Activated CD4-positive, alpha-beta memory T cell treated with anti-CD3 and anti-CD28 coated beads for 36 hours (primary cell): ENCODE results near the gene AHRR. TPM values are rescaled to one million over a fixed set of nuclear protein-coding genes. Genes with fewer than 3 reads are reported as not detected.

ENCODE experiments used
- CTCF ChIA-PET: fragments of 350-600 bp; sonication (Branson Sonifier 250); formaldehyde crosslinking; loops from one replicate; lab custom pipeline; 2021; ENCODE audit warnings: antibody characterized with exemption, inconsistent platforms; lab: Charles Lee
- POLR2A ChIA-PET: fragments of 350-600 bp; sonication (Branson Sonifier 250); formaldehyde crosslinking; loops from one replicate; lab custom pipeline; 2021; ENCODE audit warnings: antibody characterized with exemption; lab: Charles Lee
- DNase-seq: peaks from one replicate; pipeline ENCODE4 v3.0.0-alpha.2; 2020
- H3K27ac Mint-ChIP-seq: one replicate; pipeline ENCODE4 v1.8.0; 2021; ENCODE audit warnings: mixed read lengths
- H3K27me3 Mint-ChIP-seq: one replicate; pipeline ENCODE4 v1.8.0; 2021; ENCODE audit warnings: mixed read lengths
- H3K36me3 Mint-ChIP-seq: one replicate; pipeline ENCODE4 v1.8.0; 2021; ENCODE audit warnings: mixed read lengths
- H3K4me1 Mint-ChIP-seq: one replicate; pipeline ENCODE4 v1.8.0; 2021; ENCODE audit warnings: low read depth, mixed read lengths
- H3K4me3 Mint-ChIP-seq: one replicate; pipeline ENCODE4 v1.8.0; 2021; ENCODE audit warnings: mild to moderate bottlenecking, mixed read lengths
- H3K9me3 Mint-ChIP-seq: one replicate; pipeline ENCODE4 v1.8.0; 2021; ENCODE audit warnings: mixed read lengths
- intact Hi-C: fragments of 100-400 bp; cut with micrococcal nuclease; formaldehyde crosslinking; loops from one replicate; pipeline ENCODE4 v1.15.1; 2023
- total RNA-seq, 2 experiments: library from RNA; stranded (reverse); gene quantifications; one replicate each; pipeline ENCODE4 v1.2.3, GENCODE V29; 2021

AHRR gene
- total RNA-seq, 2 experiments from 2014 or later: 16.7 to 16.8 TPM

DNA sequence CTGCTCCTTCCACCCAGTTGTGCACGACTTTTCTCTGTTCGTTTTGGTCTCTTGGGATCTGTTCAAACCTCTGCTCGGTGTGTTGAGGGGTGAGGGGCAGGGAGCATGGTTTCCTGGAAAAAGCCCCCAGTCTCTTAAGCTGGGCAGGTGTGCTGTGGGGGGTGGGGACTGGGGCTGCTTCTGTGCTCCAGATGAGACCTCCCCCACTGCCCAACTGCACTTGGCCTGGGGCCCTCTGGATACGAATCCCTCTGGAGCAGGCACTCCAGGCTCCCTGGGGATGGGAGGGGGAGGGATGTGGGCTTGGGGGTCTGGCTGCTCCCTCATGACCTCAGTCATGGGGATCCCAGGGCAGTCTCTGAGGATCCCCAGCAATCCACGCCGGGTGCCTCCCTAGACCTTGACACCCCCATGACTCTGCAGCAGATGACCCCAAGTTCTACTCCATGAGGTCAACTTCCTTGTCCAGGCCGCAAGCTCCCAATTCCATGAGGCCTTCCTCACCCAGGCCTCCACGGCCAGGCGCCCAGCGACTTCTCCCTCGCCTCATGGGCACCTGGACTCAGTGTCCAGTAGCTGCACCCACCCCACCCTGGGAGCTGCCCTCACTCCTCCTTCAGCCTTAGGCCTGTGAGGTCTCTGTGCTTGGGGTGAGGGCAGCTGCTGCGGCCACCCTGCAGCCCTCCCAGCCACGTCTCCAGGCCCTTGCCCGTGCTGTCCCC, 5.9 kb upstream of the AHRR start:
- Mint-ChIP-seq H3K27ac (no peak overlapping the region), H3K36me3 (peaks cover 9% of the 10 kb centered on the region), H3K4me1 (peaks cover 6% of the 10 kb centered on the region), H3K27me3 (peaks cover 9% of the 10 kb centered on the region), H3K4me3 (no peak overlapping the region), H3K9me3 (no peaks in the 10 kb centered on the region)
- POLR2A ChIA-PET: interaction anchor here (1.4 kb wide), 1 partner anchor 156 kb away, joined by 4 read pairs; no protein-coding TSS in a partner anchor
- no peak for DNase-seq
- intact Hi-C loops: loop anchor here (2.0 kb wide), 1 partner anchor 117 kb away; no protein-coding TSS in a partner anchor
- CTCF ChIA-PET: interaction anchor here (1.3 to 2.3 kb wide), 5 partner anchors 29 to 116 kb away, joined by 3 to 24 read pairs (median 7); no protein-coding TSS in a partner anchor

DNA sequence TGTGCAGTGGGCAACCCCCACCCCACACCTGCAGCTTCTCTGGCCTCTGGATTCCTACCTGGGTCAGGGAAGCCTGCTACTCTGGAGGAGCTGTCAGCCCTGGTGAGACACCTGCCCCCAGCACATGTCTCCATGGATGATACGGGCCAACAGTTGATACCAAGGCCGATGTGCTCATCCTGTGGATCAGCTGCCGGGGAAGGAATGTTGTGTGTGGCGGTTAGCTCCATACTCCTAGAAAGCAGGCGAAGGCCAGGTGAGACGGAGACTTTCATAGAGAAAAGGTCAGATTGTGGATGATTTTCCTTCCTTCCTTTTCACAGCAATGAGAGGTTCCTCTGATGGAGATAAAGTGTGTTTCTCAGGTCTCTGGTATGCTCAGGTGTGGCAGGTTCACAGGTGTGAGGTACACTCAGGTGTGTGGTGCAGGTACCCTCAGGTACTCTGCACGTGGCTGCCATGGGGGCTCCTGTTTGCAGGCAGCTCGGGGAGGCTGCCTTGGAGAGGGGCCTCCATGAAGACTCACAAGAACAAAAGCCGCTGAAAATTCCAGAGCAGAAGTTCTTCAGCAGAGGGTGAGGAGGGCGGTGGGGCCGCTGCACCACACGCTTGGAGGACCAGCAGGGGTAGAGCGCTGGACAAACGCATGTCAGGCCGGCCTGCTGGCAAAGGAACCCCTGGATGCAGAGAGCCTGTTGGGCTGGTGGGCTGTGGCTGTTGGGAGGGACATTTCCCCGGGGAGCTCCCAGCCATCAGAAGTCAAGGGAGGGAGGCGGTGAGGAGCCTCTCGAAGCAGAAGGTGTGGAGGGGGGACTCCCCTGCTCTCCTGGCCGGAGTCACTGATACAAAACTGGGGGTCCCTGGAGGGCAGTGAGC, 5.1 kb upstream of the AHRR start:
- DNase-seq: no peak
- peaks cover 7% of the 10 kb centered on the region for H3K4me1 Mint-ChIP-seq
- intact Hi-C loops: loop anchor here (2.0 kb wide), 1 partner anchor 116 kb away; no protein-coding TSS in a partner anchor
- peaks cover 11% of the 10 kb centered on the region for H3K27me3 Mint-ChIP-seq
- H3K4me3 Mint-ChIP-seq: no peak overlapping the region
- ChIA-PET CTCF (interaction anchor here (0.7 to 2.3 kb wide), 19 partner anchors 16 to 296 kb away, joined by 3 to 24 read pairs (median 4); partner anchors contain the start of gene EXOC3), POLR2A (interaction anchor here (0.8 to 1.4 kb wide), 2 partner anchors 112 to 155 kb away, joined by 3 to 4 read pairs; no protein-coding TSS in a partner anchor)
- no peaks in the 10 kb centered on the region for H3K9me3 Mint-ChIP-seq
- no peak overlapping the region for H3K27ac Mint-ChIP-seq
- H3K36me3 Mint-ChIP-seq: peaks cover 9% of the 10 kb centered on the region

DNA sequence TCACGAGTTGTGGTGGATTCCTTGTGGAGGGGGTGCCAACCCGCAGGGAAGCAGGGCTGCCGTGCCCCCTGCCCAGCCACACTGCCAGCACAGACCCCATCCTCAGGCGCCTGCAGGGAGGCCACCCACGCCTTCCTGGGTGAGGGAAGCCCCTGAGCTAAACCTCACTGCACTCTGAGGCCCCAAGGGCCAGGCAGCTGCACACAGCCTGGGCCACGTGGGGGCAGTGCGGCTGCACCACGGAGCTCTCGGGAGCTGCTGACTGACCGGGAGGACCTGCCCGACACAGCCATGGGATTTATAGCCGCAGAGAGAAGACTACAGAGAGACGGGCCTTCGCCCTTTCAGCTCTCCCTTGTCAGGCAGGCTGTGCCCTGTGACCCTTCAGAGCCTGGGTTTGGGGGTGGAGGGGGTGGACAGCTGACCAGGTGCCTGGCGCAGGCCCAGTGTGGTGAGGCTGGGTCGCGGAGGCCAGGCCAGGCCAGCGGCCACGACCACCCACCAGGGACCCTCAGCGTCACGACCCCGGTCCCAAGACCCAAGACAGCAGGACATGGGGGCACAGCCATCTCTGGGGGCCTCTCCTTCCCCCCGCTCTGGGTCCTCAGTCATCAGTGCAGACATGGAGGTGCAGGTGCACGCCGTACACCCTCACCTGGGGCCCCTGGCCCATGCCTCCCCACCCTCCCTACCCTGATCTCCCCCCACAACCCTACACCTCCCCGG, 4.3 kb upstream of the AHRR start:
- Mint-ChIP-seq H3K9me3 (no peaks in the 10 kb centered on the region), H3K27ac (no peak overlapping the region), H3K27me3 (peaks cover 11% of the 10 kb centered on the region), H3K4me1 (peaks cover 7% of the 10 kb centered on the region), H3K4me3 (no peak overlapping the region), H3K36me3 (peaks cover 9% of the 10 kb centered on the region)
- intact Hi-C loops: loop anchor here (2.0 kb wide), 1 partner anchor 116 kb away; no protein-coding TSS in a partner anchor
- DNase-seq: peak; percentile 76
- ChIA-PET POLR2A (interaction anchor here (0.8 to 1.4 kb wide), 2 partner anchors 111 to 155 kb away, joined by 3 to 4 read pairs; no protein-coding TSS in a partner anchor), CTCF (interaction anchor here (0.7 to 2.3 kb wide), 20 partner anchors 13 to 296 kb away, joined by 3 to 24 read pairs (median 4); partner anchors contain the start of gene EXOC3)

GRCh38 chr5:318341-318897, 3.1 kb upstream of the AHRR start:
- Mint-ChIP-seq H3K4me1 (peaks cover 7% of the 10 kb centered on the region), H3K9me3 (no peaks in the 10 kb centered on the region), H3K27me3 (peaks cover 14% of the 10 kb centered on the region), H3K27ac (no peak overlapping the region), H3K36me3 (peaks cover 8% of the 10 kb centered on the region), H3K4me3 (no peak overlapping the region)
- no peak for DNase-seq
- ChIA-PET CTCF (no interaction called here), POLR2A (no interaction called here)
- intact Hi-C loops: no loop called here

- ChIA-PET POLR2A (no interaction called here), CTCF (no interaction called here)
- DNase-seq: no peak
- H3K4me1 Mint-ChIP-seq: peaks cover 9% of the 10 kb centered on the region
- no peak overlapping the region for H3K4me3 Mint-ChIP-seq
- H3K27ac Mint-ChIP-seq: no peak overlapping the region
- H3K36me3 Mint-ChIP-seq: peaks cover 13% of the 10 kb centered on the region
- peaks cover 20% of the 10 kb centered on the region for H3K27me3 Mint-ChIP-seq
- intact Hi-C loops: no loop called here
- H3K9me3 Mint-ChIP-seq: no peaks in the 10 kb centered on the region
Measured at GRCh38 chr5:318931-319601, 2.4 kb upstream of the AHRR start.

DNA sequence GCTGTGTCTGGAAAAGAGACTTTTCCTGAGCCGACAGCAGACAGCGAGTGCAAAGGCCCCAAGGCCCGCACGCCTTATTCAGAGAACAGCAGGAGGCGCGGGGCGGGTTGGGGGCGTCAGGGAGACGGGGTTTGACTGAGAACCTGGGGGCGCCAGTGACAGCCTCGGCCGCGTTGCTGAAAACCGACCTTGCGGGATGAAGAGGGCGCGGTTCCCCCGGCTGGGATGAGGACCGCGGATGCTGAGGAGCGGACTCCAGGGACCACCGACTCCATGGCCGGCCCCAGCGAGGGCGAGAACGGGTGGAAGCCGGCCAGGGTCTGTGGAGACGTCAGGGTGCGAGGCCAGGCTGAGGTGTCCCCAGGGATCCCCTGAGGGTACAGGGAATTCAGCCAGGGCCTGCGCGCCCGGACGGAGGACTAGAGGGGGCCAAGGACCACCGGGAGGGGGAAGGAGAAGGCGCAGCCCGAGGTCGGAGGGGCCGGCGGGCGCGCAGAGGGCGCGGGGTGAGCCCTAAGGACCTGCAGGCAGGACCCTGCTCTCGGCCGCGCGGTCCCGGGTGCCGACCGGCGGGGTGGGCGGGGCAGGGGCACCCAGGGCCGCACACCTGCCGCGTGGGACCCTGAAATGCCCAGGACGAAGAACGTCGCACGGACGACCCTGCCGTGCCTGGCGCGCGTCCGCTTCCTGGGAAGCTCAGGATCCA, 837 bp upstream of the AHRR start:
- Mint-ChIP-seq H3K36me3 (peaks cover 11% of the 10 kb centered on the region), H3K4me1 (peaks cover 9% of the 10 kb centered on the region), H3K4me3 (peak overlapping the region; percentile 69), H3K9me3 (no peaks in the 10 kb centered on the region), H3K27me3 (peaks cover 25% of the 10 kb centered on the region), H3K27ac (no peak overlapping the region)
- intact Hi-C loops: loop anchor here (1.0 kb wide), 1 partner anchor 14 kb away; no protein-coding TSS in a partner anchor
- CTCF ChIA-PET: interaction anchor here (1.0 to 2.3 kb wide), 6 partner anchors 7 to 132 kb away, joined by 3 to 14 read pairs (median 4); no protein-coding TSS in a partner anchor
- POLR2A ChIA-PET: interaction anchor here (0.6 to 1.4 kb wide), 4 partner anchors 8 to 292 kb away, joined by 3 to 4 read pairs (median 3); partner anchors contain the start of gene PDCD6
- DNase-seq: no peak

GRCh38 chr5:321726-322251, 275 bp downstream of the AHRR start:
- Mint-ChIP-seq H3K27me3 (peaks cover 32% of the 10 kb centered on the region), H3K4me3 (peak overlapping the region; percentile 60), H3K4me1 (peaks cover 9% of the 10 kb centered on the region), H3K36me3 (peaks cover 17% of the 10 kb centered on the region), H3K9me3 (no peaks in the 10 kb centered on the region), H3K27ac (no peak overlapping the region)
- intact Hi-C loops: loop anchor here (1.0 kb wide), 1 partner anchor 13 kb away; no protein-coding TSS in a partner anchor
- CTCF ChIA-PET: interaction anchor here (1.0 to 2.3 kb wide), 5 partner anchors 8 to 133 kb away, joined by 3 to 14 read pairs (median 5); no protein-coding TSS in a partner anchor
- POLR2A ChIA-PET: interaction anchor here (1.3 to 1.4 kb wide), 2 partner anchors 47 to 51 kb away, joined by 3 to 4 read pairs; partner anchors contain the start of gene PDCD6
- DNase-seq: no peak

DNA sequence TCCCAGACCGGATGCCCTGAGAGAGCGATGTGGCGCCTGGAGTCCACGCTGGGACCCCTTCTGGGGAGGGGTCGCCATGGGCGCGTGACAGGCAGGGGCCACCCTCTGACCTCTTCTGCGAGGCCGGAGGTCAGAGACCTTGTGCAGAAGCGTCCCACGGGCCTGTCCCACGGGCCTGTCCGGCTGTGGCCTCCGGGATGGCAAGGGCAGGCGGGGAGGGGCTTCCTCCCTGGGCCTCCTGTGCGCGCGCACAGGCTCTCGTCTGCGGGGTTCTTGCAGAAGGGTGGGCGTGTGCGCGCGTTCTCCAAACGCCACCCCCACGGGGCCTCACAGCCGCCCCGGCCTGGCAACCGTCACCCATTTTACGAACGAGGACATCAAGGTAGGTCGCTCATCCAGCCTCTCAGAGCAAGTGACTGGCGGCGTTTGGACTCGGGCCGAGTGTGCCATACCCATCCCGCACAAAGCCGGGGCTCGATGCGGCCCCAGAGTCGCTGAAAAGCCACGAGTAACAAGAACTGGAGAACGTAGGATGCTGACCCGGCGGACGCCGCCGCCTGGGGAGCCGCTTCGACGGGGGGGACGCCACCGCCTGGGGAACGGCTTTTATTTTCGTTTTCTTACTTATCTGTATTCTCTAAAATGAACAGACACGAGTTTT, 897 bp downstream of the AHRR start:
- H3K27me3 Mint-ChIP-seq: peaks cover 37% of the 10 kb centered on the region
- H3K36me3 Mint-ChIP-seq: peaks cover 18% of the 10 kb centered on the region
- no peaks in the 10 kb centered on the region for H3K9me3 Mint-ChIP-seq
- DNase-seq: peak; percentile 32
- H3K27ac Mint-ChIP-seq: no peak overlapping the region
- intact Hi-C loops: no loop called here
- ChIA-PET POLR2A (interaction anchor here (0.6 kb wide), 1 partner anchor 20 kb away, joined by 4 read pairs; no protein-coding TSS in a partner anchor), CTCF (interaction anchor here (0.9 kb wide), 1 partner anchor 124 kb away, joined by 4 read pairs; no protein-coding TSS in a partner anchor)
- H3K4me1 Mint-ChIP-seq: peaks cover 7% of the 10 kb centered on the region
- peak overlapping the region; percentile 60 for H3K4me3 Mint-ChIP-seq
